ENCODE data around the gene FRMD6.

- TF ChIP-seq EZH2phosphoT487 (conservative IDR thresholded peaks at IDR 0.05; ENCODE audit: low read length) (no peak), CTCF (IDR thresholded peaks at IDR 0.05; ENCODE audit: insufficient read depth, low read length, poor library complexity, severe bottlenecking) (no peak)
Measured at GRCh38 chr14:51715250-51715649, 63.5 kb downstream of the FRMD6 start.
